ENCODE measurements around the gene GABRE.
"Not testable (repeated sequence)": the region's sequence is repeated elsewhere in the genome, so short reads cannot be mapped to it uniquely, and the experiment has no call there.

DNA sequence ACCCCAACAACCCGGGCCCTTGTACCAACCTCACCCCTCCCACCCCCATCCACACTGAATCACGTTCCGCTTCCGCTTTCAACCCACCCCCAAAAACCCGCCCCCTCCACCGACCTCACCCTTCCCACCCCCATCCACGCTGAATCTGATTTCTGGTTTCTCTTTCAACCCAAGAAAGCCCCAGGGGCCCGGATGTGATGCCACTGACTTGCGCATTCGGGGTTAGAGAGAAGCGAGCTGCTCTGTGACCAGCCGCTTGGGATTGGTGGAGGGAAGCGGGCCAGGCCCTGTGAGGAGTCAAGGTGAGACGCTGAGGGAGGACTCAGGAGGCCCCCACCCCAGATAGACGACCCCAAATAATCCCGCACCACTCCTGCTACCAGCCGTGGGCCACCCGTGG is 55.7 kb downstream of the GABRE start:
- TF ChIP-seq EZH2 (IDR thresholded peaks at IDR 0.05; ENCODE audit: insufficient read depth, poor library complexity, severe bottlenecking); EZH2phosphoT487 (IDR thresholded peaks at IDR 0.05; ENCODE audit: insufficient read depth, low read depth): not testable (repeated sequence)

All from GM23248 (cell line).